Colonic mucosa (tissue), 4 donors: Measurements from ENCODE around the gene SORCS1. TPM values are rescaled to one million over a fixed set of nuclear protein-coding genes. Genes with fewer than 3 reads are reported as not detected.

Experiments used
- DNase-seq: peaks from one replicate; pipeline ENCODE4 v3.0.0-alpha.2; 2020
- H3K27ac ChIP-seq: fragments of 200-600 bp; one replicate; pipeline ENCODE4 v1.8.0; 2021
- H3K27me3 ChIP-seq: fragments of 200-600 bp; one replicate; pipeline ENCODE4 v1.8.0; 2021
- H3K36me3 ChIP-seq: fragments of 200-600 bp; one replicate; pipeline ENCODE4 v1.8.0; 2021
- H3K4me1 ChIP-seq: fragments of 200-600 bp; one replicate; pipeline ENCODE4 v1.8.0; 2021; ENCODE audit warnings: mild to moderate bottlenecking
- H3K4me3 ChIP-seq: fragments of 200-600 bp; one replicate; pipeline ENCODE4 v1.8.0; 2021
- H3K9ac ChIP-seq, 2 donors: one replicate each; pipeline ENCODE4 v1.7.0; 2013; ENCODE audit warnings: control low read depth in 2 of 2, low read depth in 2 of 2, low read length in 2 of 2
- H3K9me3 ChIP-seq: fragments of 200-600 bp; one replicate; pipeline ENCODE4 v1.8.0; 2021
- intact Hi-C: fragments of 100-400 bp; cut with DNase I; formaldehyde crosslinking; loops from one replicate; pipeline ENCODE4 v1.14.1; 2022
- total RNA-seq, 2 donors: library from RNA; stranded (reverse); fragmentation: NEBNext Ultra II Directional in 1 of 2; extraction: Animal tissue kit (Norgen Biotek cat#: 25700) in 1 of 2; gene quantifications; one replicate each; pipeline ENCODE4 v1.2.1, GENCODE V29; 2021
- TF ChIP-seq, protein P1 (sequence below): fragments of 200-600 bp; IDR thresholded peaks from one replicate; pipeline ENCODE4 v1.8.0; 2022; ENCODE audit warnings: antibody characterized with exemption, mild to moderate bottlenecking
- donor health status: healthy.
- donor health status: DM: no; HTN: no; CAD: no.
- donor health status: DM: no; HTN: no; CAD: no.

The SORCS1 gene
- total RNA-seq, 2 donors from 2014 or later: 0.40 to 1.6 TPM

GRCh38 chr10:106734220-106734619 lies 430.3 kb downstream of the SORCS1 start:
- Histone ChIP-seq H3K4me3 (no peak overlapping the region), H3K36me3 (no peaks in the 10 kb centered on the region), H3K4me1 (no peaks in the 10 kb centered on the region), H3K9me3 (no peaks in the 10 kb centered on the region), H3K9ac (no peak overlapping the region), H3K27ac (no peak overlapping the region), H3K27me3 (no peaks in the 10 kb centered on the region)
- no peak for DNase-seq
- intact Hi-C loops: no loop called here
- TF ChIP-seq, protein P1, sequence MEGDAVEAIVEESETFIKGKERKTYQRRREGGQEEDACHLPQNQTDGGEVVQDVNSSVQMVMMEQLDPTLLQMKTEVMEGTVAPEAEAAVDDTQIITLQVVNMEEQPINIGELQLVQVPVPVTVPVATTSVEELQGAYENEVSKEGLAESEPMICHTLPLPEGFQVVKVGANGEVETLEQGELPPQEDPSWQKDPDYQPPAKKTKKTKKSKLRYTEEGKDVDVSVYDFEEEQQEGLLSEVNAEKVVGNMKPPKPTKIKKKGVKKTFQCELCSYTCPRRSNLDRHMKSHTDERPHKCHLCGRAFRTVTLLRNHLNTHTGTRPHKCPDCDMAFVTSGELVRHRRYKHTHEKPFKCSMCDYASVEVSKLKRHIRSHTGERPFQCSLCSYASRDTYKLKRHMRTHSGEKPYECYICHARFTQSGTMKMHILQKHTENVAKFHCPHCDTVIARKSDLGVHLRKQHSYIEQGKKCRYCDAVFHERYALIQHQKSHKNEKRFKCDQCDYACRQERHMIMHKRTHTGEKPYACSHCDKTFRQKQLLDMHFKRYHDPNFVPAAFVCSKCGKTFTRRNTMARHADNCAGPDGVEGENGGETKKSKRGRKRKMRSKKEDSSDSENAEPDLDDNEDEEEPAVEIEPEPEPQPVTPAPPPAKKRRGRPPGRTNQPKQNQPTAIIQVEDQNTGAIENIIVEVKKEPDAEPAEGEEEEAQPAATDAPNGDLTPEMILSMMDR: no peak

GRCh38 chr10:106728232-106728631 lies 436.3 kb downstream of the SORCS1 start:
- Histone ChIP-seq H3K4me3 (no peak overlapping the region), H3K27ac (no peak overlapping the region), H3K27me3 (no peaks in the 10 kb centered on the region), H3K9ac (no peak overlapping the region), H3K9me3 (no peaks in the 10 kb centered on the region), H3K36me3 (no peaks in the 10 kb centered on the region), H3K4me1 (no peaks in the 10 kb centered on the region)
- TF ChIP-seq, protein P1: no peak
- no peak for DNase-seq
- intact Hi-C loops: no loop called here

- H3K27ac ChIP-seq: no peak overlapping the region
- no peak overlapping the region for H3K4me3 ChIP-seq
- TF ChIP-seq, protein P1: no peak
- H3K27me3 ChIP-seq: no peaks in the 10 kb centered on the region
- H3K9ac ChIP-seq: no peak overlapping the region
- intact Hi-C loops: no loop called here
- no peak for DNase-seq
- H3K4me1 ChIP-seq: no peaks in the 10 kb centered on the region
- H3K36me3 ChIP-seq: no peaks in the 10 kb centered on the region
- H3K9me3 ChIP-seq: no peaks in the 10 kb centered on the region
Measured at GRCh38 chr10:106727170-106727569, 437.3 kb downstream of the SORCS1 start.

- TF ChIP-seq, protein P1: peak; percentile 27
- H3K4me1 ChIP-seq: no peaks in the 10 kb centered on the region
- intact Hi-C loops: no loop called here
- no peak overlapping the region for H3K4me3 ChIP-seq
- peak; percentile 25 for DNase-seq
- H3K36me3 ChIP-seq: no peaks in the 10 kb centered on the region
- no peaks in the 10 kb centered on the region for H3K27me3 ChIP-seq
- no peaks in the 10 kb centered on the region for H3K9me3 ChIP-seq
- no peak overlapping the region for H3K27ac ChIP-seq
- no peak overlapping the region for H3K9ac ChIP-seq
Measured at GRCh38 chr10:106722524-106722923, 442.0 kb downstream of the SORCS1 start.

- H3K27me3 ChIP-seq: no peaks in the 10 kb centered on the region
Measured at GRCh38 chr10:106720683-106721082, 443.8 kb downstream of the SORCS1 start.

More at GRCh38 chr10:106720683-106721082, 443.8 kb downstream of the SORCS1 start:
- no peak for DNase-seq
- H3K36me3 ChIP-seq: no peaks in the 10 kb centered on the region
- intact Hi-C loops: no loop called here
- H3K9ac ChIP-seq: no peak overlapping the region
- no peaks in the 10 kb centered on the region for H3K4me1 ChIP-seq
- no peak overlapping the region for H3K27ac ChIP-seq
- H3K4me3 ChIP-seq: no peak overlapping the region
- H3K9me3 ChIP-seq: no peaks in the 10 kb centered on the region
- TF ChIP-seq, protein P1: no peak
